NCI-H1694 treated with DMSO at 0.1 percent for 48 hours (cell line): Measurements from ENCODE around the gene RBM8A.

ENCODE experiments used
- DNase-seq: peaks from one replicate; lab custom pipeline; 2025; lab: John Stamatoyannopoulos, UW

Gene RBM8A

DNA sequence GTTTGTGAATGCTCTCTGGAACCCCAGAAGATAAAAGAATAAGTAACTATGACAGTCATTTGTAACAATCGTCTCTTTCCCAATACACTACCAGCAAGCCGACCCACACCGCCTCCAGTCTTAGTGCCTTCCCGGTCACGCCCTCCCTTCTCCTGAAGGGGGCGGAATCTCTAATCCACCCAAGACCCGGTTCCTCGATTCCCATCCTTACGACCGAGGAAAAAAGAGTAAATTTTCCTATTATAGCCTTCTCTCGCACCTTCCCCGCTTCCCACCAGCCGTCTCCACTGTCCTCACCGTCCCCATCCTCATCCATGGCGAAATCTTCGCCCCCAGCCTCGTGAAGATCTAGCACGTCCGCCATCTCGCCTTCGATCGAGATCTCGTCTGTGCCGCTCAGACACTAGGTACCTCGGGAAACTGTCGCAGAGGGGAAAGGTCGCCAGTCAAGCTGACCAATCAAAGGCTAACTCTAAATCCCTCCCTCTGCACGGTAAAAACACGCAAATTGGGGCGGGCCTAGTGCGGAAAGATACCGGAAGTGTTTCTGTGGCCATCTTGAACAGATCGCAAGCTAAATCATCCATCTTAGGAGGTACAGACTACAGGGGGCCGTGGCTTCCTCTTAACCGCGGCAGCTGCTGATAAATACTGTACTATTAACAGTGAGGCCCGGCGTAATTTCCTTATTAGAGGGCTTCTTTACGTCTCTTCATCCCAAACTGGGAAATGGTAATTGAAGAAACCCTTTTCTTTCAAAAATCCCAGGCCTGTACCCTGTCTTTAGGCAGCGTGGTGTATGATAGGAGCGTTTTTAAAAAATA, at the start of gene RBM8A:
Gene RBM8A (minus strand): TSS at position 422 of the 824 bp plus-strand sequence. CDS start 58 bp downstream, at position 364.
- peak; percentile 99 for DNase-seq

DNA sequence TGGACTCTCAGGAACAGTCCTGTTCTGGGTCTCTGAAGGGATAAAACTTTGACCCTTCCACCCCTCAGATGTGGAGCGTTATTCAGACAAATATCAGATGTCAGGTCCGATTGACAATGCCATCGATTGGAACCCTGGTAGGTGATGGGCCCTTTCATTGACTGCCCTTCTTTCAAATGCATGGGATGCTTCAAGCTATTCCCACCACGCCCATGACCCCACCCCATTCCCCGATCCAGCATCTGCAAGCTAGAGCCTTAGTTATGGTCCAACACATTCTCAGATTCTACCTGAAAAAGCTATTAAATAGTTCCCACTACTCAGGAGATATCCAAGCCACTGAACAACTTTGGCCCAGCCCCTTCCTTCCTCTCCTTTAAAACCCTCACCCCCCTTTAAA, 49.7 kb upstream of the RBM8A start:
- DNase-seq, result no peak

DNA sequence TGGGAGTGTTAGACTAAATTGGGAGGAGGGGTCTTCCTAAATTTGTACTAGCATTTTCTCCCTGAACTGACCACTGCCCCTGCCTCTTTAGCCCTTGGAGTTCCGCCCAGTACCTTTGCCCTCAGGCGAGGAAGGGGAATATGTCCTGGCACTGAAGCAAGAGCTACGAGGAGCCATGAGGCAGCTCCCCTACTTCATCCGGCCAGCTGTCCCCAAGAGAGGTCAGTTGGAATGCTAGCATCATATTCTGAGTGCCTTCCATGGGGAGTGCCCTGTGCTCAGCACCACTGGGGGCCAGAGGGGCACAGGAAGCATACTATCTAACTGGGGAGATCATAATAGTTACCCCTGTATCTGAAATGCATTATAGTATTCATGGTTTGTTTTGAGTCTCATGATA, 47.9 kb upstream of the RBM8A start:
- no peak for DNase-seq

DNA sequence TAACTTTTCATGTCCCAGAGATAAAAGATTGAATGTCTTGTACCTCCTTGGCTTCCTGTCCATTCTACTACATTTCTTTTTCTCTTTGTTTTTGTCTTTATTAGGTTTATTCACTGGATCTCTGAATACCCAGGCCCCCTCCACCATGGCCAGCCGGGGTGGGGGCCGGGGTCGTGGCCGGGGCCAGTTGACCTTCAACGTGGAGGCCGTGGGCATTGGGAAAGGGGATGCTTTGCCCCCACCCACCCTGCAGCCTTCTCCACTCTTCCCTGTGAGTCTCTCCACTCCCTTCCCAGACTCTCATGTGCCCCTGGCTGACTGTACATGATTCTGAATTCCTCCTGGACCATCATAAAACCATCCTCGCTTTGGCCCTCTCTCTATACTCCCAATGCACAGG, 47.4 kb upstream of the RBM8A start:
- no peak for DNase-seq

DNA sequence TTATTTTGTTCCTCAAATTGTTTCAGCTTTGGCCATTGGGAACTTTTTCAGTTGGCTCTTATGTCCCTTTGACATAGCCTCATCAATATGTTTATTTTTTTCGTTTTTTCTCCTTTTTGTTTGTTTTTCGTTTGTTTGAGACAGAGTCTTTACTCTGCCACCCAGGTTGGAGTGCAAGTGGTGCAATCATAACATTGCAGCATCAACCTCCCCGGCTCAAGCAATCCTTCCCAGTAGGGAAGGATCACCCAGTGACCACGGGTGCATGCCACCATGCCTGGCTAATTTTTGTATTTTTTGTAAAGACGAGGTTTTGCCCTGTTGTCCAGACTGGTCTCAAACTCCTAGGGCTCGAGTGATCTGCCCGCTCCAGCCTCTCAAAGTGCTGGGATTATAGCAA, 45.3 kb upstream of the RBM8A start:
- no peak for DNase-seq

DNA sequence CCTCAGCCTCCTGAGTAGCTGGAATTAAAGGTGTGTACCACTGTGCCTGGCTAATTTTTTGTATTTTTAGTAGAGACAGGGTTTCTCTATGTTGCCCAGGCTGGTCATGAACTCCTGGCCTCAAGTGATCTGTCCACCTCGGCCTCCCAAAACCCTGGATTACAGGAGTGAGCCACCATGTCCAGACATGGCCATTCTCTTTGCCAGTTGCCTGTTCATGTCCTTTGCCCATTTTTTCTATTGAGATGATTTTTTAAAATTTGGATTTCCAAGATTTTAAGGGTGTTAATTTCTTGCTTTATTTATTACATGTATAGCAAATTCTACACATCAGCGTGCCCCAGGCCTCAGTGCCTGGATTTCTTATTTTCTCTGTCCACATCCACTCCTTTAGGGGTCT, 40.0 kb upstream of the RBM8A start:
- DNase-seq, result no peak

DNA sequence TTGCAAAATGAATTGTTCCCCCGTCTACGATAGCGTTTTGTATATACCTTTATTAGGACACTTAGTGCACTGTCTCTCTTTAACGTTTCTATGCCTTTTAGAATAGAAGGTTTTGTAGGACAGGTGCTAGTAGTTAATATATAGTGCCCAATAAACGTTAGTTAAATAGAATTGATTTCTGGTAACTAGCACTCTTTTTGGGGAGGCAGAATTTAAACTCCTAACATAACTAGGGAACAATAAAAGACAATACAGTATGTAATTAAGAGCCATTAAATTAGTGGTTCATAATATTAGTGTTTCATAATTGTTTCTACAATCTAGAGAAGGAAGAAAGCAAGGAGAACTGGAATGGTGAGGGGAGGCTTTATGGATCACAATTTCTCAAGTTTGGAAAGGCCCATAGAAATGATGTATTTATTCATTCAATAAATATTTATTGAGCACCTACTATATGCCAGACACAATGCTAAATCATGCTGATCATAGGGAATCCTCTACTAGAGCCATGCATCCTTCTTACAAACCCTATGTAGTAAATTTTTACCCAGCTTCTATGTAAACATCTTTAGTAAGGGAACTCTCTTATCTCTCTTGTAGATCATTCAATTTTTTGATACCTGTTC, 37.9 kb upstream of the RBM8A start:
- no peak for DNase-seq

DNA sequence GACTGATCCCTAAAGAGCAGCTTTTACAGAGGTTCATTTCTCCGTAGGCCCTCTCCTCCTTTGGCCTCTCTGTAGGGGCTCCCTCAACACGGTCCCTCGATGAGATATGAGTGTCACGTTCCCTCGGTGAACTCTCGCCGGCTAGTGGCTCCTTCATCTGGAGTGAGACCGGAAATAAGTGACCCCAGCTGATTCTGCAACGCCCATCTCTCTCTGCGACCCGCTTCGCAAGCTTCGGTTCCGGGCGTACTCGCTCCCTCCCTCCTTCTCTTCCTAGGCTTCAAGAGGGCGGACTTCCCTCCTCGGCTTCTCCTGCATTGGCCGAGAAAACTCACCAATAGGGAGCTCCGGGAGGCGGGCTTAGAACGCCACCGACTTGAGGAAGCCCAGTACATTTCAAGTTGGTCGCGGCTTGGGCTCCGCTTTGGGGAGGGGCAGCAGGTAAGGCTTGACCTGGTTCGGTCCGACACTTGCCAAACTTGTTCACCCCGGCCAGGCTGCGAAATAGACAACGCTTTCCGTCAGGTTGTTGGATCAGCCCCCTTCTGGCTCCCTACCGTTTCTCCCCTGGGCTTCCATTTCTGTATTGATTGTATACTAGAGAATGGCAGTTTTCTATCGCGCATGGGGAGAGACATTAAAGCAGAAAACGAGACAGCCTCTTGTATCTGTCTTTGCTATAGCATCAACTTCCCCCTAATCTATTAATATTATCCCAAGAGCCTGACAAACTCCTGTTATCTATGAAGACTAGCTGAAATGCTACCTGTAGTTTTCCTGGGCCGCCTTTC, 37.2 kb upstream of the RBM8A start, which contains the start of the genes ANKRD34A and POLR3GL:
Gene ANKRD34A (minus strand): TSS at position 248 of the 791 bp plus-strand sequence. CDS start 2,816 bp downstream, outside the sequence.
Gene POLR3GL (plus strand): TSS at position 363 of the 791 bp plus-strand sequence. CDS start 10,176 bp downstream, outside the sequence.
- DNase-seq, result peak; percentile 78

DNA sequence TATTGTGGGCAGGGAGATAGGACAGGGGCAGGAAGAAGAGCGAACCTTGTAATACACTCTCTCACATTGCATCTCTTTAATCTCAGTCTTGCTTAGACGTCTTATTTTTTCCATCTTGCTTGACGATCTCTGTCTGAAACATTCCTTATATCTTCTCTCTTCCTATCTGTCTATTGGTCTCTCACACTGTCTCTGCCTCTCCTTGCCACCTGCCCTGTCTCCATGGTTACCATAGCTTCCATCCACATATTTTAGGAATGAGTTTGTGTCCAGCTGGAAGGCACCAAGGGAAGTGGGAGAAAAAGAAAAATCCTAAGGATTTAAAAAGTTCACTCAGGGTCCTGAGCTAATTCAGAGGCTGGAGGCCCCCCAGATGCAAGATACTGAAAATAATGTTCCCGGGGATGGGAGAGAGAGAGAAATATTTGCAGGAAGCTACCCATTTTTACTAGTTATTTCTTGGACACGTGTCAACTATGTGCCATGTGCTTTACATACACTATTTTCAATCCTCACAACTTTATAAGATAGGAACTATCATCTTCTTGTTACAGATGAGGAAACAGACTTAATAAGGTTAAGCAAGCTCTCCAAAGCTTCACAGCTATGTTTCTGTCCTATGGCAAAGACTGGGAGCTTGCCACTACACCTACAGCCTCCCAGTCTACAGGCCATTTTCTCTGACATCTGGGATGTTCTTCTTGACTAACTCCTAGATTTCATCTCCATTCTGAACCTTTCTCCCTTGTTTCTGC, 36.2 kb upstream of the RBM8A start:
- no peak for DNase-seq

DNA sequence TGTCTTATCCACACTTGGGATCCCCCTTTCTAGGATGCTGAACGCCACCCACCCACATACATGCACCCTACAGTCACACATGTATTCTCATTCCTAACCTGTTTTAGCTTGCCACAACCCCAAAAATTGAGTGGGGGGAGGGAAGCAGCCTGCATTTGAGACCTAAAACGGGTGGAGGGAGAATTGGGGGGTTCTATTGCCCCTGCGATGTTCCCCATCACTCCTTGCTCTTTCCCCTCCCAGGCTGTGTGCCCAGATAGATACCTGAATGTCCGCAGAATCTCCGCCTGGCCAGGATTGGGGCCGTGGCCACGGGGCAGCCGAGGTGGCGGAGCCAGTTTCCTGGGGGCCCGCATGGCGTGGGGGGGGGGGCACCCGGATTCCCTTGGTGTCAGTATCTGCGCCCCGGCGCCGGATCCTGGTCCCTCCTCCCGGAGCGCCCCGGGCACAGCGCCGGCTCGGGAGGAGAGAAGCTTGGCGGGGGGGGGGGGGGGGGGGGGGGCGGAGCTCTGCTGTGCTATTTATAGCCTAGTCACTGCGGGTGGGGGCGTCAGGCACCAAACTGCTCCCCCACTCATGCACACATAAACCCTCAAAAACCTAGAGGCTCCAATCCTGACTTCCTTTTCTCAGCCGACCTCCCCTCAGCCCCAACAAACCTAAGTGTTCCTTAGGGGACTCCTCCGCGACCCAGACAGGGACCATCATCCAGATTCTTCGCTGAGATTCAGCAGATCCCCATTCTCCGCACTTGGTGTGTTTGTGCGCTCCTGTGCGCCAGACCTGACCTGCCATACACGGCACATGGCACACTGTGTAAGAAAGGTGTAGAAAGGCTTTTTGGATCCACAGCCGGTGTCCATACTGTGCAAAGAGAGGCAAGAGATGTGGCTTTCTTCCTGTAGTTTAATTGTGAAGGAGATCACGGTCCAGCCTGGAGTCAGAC, 35.1 kb upstream of the RBM8A start:
- no peak for DNase-seq

DNA sequence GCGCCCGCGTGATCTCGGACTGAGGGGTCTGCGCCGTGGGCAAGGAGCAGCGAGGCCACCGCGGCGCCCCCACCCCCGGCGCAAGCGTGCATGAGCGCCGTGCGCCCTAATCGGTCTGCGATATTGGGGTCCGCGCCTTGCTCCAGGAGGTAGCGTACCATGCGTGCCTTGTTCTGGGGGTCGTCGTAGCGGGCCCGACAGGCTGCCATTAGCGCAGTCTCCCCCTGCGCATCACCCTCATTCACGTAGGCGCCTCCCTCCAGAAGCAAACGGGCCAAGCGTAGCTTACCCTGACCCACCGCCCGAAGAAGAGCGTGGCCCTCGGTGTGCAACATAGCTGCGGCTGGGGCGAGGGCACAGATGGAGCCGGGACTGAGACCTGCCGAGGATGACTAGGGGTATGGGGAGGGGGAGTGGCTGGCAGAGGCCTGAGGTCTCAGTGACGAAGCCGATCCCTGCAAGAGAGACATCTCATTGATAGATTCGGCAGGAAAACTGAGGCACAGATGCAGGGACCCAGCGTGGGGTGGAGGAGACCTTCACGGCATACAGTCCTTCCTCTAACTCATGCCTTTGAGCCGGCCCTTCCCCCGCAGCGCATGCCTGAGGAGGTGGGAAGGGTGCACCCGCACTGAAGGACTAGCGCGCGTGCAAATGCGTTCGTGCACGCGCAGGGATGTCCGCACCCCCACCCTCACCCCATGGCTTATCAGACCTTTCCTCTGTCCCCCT, 34.3 kb upstream of the RBM8A start:
- no peak for DNase-seq

DNA sequence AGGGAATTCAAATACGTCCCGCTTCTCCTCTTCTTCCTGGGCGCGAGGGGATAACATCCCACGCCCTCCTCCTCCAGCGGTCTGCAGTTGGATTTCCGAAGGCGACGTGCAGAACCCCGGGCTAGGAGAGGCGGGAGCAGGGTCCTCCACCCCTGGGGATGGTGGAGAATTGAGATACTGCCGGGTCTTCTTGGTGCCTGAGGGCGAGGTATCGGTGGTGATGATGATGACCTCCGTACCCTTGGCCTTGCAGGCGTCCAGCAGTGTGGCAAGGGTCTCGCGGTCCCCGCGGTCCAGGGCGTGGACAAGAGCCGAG, 33.8 kb upstream of the RBM8A start:
- no peak for DNase-seq

DNA sequence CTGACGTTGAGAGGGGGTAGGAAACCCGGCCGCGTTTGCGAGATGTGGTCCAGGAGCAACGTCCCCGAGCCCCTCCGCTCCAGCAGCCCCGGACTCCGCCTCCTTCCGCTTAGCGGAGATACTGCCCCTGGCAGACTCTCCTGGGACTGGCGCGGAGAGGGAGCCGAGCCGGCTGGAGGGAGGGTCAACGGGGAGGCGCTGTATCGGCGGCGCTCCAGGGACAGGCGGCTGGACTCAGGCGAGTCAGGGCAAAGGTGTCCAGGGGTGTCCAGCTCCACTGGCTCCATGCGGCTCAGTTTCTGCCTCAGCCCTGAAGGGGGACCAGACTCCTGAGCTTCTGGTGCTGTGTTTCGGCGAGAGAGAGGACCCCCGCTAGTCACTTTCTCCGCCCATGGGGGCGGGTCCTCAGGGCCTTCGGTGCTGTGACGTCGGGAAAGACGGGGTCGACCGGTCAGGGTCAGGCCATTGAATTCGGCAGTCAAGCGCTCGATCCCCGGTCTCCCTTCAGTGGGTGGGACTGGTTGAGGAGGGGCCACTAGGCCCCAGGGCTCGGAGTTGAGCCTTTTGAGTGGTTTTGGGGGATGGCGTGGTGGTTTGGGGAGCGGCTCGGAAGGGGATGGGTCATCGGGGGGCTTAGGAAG, 33.3 kb upstream of the RBM8A start:
- no peak for DNase-seq

DNA sequence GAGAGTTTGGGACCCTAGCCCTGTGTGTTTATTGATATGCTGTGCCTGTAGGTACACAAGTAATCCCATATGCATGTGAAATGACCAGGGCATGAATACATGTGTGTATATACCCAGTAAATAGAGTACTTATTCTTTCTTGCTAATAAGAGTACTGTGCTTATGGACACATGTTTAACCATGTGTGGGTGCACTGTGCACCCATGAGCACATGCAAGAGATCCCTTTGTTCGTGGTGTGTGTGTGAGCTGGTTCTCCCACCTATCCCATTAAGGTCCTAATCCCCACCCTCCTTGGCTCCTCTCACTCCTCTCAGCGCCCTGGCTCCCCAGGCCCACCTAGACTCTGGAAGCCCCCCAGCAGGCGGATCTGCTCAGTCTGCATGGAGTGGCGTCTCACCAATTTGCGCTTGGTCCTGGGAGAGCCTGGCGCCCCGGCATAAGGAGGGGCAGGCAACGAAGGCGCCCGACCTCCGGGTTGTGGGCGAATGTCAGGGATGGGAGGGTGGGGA, 32.7 kb upstream of the RBM8A start:
- DNase-seq, result no peak

DNA sequence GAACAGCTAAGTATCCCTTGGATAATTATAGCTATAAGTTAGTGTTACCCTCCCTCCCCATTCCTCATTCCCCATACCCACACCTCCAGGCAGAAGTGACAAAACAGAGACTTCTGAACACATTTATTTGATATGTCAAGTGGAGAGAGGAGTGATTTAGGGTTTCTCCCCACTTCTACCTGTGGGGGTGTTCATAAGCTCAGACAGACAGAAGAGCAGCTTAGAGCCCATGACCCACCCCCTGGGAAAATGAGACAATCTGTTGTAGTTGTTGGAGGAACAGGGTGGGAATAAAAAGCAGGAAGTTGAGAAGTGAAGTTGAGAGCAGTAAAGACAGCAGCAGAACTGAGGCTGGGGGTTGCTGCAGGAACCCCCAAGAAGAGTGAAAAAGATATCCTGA, 32.0 kb upstream of the RBM8A start:
- no peak for DNase-seq

DNA sequence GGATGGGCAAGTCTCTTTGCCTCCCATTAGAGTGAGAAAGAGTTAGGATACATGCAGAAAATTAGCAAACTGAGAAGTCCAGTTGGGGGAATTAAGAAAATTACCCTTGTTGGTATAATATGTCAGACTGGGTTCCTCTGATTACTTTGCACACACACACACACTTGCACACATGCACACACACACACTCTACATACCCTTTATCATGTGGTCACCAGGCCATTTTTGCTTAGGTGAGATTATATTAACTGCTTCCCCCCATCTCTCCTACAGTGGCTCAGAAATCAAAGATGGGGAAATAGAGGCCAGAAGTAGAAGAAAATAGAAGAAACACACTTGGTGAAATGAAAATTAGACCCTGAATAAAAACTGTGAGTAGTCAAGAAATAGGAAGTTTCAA, 31.4 kb upstream of the RBM8A start:
- DNase-seq, result no peak

DNA sequence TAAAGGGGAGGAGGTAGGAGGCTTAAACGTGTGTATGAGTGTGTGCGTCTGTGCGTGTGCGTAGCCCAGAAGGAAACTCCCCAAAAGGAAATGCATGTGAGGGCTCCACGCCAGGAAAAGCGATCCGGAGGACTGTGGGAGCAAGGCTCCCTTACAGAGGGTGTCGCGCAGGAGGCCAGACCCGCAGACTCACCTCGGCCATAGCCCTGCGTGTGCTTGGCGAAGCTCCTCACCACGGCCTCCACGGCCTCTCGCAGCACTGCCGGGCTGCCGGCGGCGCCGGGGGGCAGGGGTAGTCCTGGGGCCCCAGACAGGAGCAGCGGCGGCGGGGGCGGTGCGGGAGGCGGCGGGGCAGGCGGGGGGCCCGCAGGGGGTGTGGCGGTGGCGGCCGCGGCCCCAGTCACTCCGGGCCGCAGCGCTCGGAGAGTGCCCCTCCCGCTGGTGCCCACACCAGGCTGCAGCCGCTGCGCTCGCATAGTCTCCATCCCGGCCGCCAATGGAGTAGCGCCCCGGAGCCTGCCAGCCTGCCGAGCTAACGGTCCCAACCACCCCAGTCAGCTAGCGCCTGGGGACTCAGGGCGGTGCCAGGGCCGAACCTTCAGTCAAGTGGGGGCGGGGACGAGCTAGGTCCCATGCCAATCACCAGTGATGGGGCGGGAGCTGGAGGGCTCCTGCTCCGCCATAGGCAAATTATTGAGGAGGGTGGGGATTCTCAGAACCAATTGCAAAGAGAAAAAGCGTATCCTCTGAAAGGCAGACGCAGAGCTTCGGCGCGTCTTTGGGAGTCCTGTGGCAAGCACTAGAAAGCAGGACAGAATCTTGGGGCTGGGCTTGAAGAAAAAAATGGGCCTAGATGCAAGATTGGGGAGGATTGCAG, 30.4 kb upstream of the RBM8A start, which contains the start of gene LIX1L:
Gene LIX1L (minus strand): TSS at position 575 of the 877 bp plus-strand sequence. CDS start 90 bp downstream, at position 485.
- DNase-seq, result peak; percentile 96

DNA sequence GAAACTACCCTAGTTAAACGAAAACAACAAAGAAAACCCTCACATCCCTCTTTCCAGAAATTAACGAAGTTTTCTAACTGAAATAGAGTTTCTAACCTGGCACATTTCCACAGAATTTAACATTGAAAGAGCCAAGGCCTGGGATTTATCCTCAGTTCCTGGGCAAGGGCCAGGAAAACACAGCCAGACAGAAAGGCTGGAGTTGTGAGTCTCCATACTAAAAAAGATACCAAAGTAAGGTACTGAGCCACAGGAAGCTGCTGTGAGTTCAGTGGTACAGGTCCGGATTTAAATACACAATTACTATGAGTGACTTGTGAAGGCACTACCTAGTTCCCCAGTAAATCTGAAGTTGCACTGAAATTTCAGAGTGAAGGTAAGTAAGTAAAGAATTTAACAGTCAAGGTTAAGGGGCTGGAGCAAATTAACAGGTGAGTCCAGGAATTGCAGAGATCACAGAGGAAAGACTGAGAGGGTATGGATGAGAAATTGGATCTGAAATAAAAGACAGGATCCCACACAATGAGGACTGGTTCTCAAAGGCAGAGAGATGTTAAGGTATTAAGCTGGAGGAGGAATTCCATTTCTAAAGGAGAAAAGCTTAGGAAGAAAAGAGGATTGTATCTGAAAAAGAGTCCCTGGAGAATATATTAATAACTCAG, 29.6 kb upstream of the RBM8A start:
- DNase-seq, result no peak
